Uterus (tissue), 2 donors: Measurements from ENCODE around the gene GPATCH8.

ENCODE experiments used
- CTCF ChIP-seq, 4 experiments: fragments of 200-600 bp in 2 of 4; fragments of 450-650 bp in 2 of 4; sonication (generic) in 2 of 4; IDR thresholded peaks; one replicate each; pipeline ENCODE4 v1.5.1; 2016 to 2019; ENCODE audit warnings: antibody characterized with exemption in 4 of 4, mild to moderate bottlenecking in 2 of 4, moderate library complexity in 1 of 4
- POLR2A ChIP-seq, 2 donors: fragments of 450-650 bp; IDR thresholded peaks; one replicate each; pipeline ENCODE4 v1.6.1; 2016; ENCODE audit warnings: antibody characterized with exemption in 2 of 2, mild to moderate bottlenecking in 1 of 2, moderate library complexity in 1 of 2

GRCh38 chr17:44527102-44527501 lies 23.9 kb upstream of the GPATCH8 start:
- TF ChIP-seq CTCF (IDR thresholded peaks at IDR 0.05) (no peak), POLR2A (IDR thresholded peaks at IDR 0.05) (no peak)
